ENCODE results near the gene CHST3. TPM values are rescaled to one million over a fixed set of nuclear protein-coding genes. Genes with fewer than 3 reads are reported as not detected.

CHST3 gene
- total and polyA plus RNA-seq, 8 donors, result 1.5 to 26.8 (median 10.8) TPM

DNA sequence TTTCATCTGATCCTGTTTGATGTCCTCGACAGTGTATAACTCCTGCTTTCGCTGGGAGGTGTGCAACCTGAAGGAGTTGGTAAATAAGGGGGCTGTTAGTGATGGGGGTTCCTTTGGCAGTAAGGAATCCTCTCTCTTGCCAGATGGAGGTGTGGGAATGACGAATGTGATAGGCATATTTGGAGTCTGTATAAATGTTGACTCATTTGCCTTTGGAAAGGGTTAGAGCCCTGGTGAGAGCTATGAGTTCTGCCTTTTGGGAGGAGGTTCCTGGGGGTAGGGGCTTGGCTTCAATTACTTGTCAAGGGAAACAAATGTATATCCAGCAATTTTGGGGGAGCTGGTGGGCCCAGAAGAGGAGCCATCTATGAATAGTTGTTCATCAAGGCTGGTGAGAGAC, 11.4 kb upstream of the CHST3 start:
- Histone ChIP-seq H3K4me1 (peaks cover 0 to 9% (median 3%) of the 10 kb centered on the region in 4 donors), H3K4me3 (no peak overlapping the region), H3K27ac (no peak overlapping the region), H3K9me3 (peaks cover 0 to 33% (median 21%) of the 10 kb centered on the region in 4 donors), H3K27me3 (no peaks in the 10 kb centered on the region), H3K36me3 (no peaks in the 10 kb centered on the region)
- TF ChIP-seq CTCF (IDR thresholded peaks at IDR 0.05), result no peak
- no peak for TF ChIP-seq POLR2A (IDR thresholded peaks at IDR 0.05)
- no peak for TF ChIP-seq EP300 (IDR thresholded peaks at IDR 0.05)
- TF ChIP-seq POLR2AphosphoS5 (IDR thresholded peaks at IDR 0.05), result no peak
- intact Hi-C loops (cut with DNase I; ENCODE audit: low total_unique reads), result loop anchor here (5.0 kb wide), 1 partner anchor 85 kb away; no protein-coding TSS in a partner anchor
- DNase-seq, result no peak
- WGBS, 5 donors, result 56 to 75% (median 59%) methylated on average over 3 of the region's 3 CpGs

DNA sequence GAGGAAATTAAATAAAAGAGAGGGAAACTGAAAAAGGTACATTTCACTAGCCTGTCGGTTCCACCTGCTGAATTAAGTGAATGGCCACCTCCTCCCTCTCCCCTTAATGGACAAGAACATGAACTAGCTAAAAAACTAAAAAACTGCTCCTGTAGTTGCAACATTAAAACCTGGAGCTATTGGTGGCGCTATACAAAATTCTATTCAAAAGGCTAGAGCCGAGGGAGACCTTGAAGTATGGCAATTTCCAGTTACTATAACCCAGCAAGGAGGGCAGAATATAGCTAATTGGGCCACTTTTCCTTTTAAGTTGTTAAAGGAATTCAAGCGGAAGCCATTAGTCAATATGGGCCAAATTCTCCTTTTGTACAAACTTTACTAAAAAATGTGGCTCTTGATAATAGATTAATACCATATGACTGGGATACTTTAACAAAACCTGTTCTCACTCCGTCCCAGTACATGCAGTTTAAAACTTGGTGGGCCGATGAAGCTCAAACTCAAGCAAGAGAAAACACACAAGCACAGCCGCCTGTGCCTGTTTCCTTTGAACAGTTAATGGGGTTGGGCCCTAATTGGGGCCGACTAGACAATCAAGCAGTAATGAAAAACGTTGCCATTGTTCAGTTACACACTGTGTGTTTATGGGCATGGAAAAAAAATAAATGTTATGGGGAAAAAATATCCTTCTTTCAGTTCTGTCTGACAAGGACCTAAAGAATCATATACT, 6.5 kb upstream of the CHST3 start:
- Histone ChIP-seq H3K9me3 (peaks cover 0 to 12% (median 8%) of the 10 kb centered on the region in 4 donors), H3K4me3 (no peak overlapping the region), H3K4me1 (peaks cover 0 to 23% (median 11%) of the 10 kb centered on the region in 4 donors), H3K36me3 (no peaks in the 10 kb centered on the region), H3K27me3 (no peaks in the 10 kb centered on the region), H3K27ac (no peak overlapping the region)
- DNase-seq, result no peak
- 70 to 78% (median 72%) methylated on average over 9 of the region's 9 CpGs for WGBS, 5 donors
- intact Hi-C loops (cut with DNase I; ENCODE audit: low total_unique reads), result no loop called here
- TF ChIP-seq CTCF (IDR thresholded peaks at IDR 0.05) (no peak), EP300 (IDR thresholded peaks at IDR 0.05) (no peak), POLR2A (IDR thresholded peaks at IDR 0.05) (no peak), POLR2AphosphoS5 (IDR thresholded peaks at IDR 0.05) (no peak)

- WGBS, 5 donors, result 44 to 68% (median 57%) methylated on average over 3 of the region's 3 CpGs
- Histone ChIP-seq H3K4me3 (no peak overlapping the region), H3K4me1 (peaks cover 0 to 38% (median 26%) of the 10 kb centered on the region in 4 donors), H3K36me3 (no peaks in the 10 kb centered on the region), H3K9me3 (peaks cover 0 to 12% (median 8%) of the 10 kb centered on the region in 4 donors), H3K27me3 (peaks cover 0 to 16% (median 5%) of the 10 kb centered on the region in 3 donors), H3K27ac (peak overlapping the region in 1 of 5 donors; percentile 24)
- no peak for DNase-seq
- intact Hi-C loops (cut with DNase I; ENCODE audit: low total_unique reads), result no loop called here
- TF ChIP-seq POLR2AphosphoS5 (IDR thresholded peaks at IDR 0.05) (no peak), POLR2A (IDR thresholded peaks at IDR 0.05) (no peak), CTCF (IDR thresholded peaks at IDR 0.05) (no peak), EP300 (IDR thresholded peaks at IDR 0.05) (no peak)
Measured at GRCh38 chr10:71959526-71959925, 4.7 kb upstream of the CHST3 start.

DNA sequence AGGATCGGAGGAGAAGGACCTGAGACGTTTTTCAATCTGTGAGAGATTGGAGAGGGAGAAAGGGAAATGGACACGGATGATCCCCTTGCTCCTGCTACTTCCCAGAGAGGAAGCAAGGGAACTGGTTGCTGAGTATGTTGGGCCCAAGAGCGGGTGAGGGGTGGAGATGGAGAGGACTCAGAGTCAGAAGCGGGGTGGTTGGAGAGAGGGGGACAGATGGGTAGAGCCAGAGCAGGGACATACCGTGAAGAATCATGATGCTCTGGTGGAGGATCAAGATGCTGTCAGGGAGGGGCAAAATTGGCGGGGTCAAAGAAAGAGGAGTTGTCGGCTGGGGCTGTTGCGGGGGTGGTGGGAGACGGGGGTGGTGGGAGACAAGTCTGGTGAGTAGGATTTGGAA, 2.4 kb upstream of the CHST3 start:
- TF ChIP-seq EP300 (IDR thresholded peaks at IDR 0.05), result no peak
- no peak for TF ChIP-seq POLR2AphosphoS5 (IDR thresholded peaks at IDR 0.05)
- TF ChIP-seq CTCF (IDR thresholded peaks at IDR 0.05), result no peak
- TF ChIP-seq POLR2A (IDR thresholded peaks at IDR 0.05), result no peak
- Histone ChIP-seq H3K4me1 (peaks cover 20 to 53% (median 42%) of the 10 kb centered on the region in 4 donors), H3K9me3 (no peaks in the 10 kb centered on the region), H3K36me3 (no peaks in the 10 kb centered on the region), H3K4me3 (no peak overlapping the region), H3K27me3 (peaks cover 0 to 34% (median 8%) of the 10 kb centered on the region in 3 donors), H3K27ac (peak overlapping the region in 2 of 5 donors; percentile 4 to 97)
- no peak for DNase-seq
- 91 to 95% (median 93%) methylated on average over 10 of the region's 10 CpGs for WGBS, 5 donors
- intact Hi-C loops (cut with DNase I; ENCODE audit: low total_unique reads), result no loop called here
